ENCODE data around the gene IVL. TPM values are rescaled to one million over a fixed set of nuclear protein-coding genes. Genes with fewer than 3 reads are reported as not detected.

Gene IVL
- total RNA-seq, 1 donor from 2014 or later, result not detected

- H3K9me3 ChIP-seq, result no peaks in the 10 kb centered on the region
- no peaks in the 10 kb centered on the region for H3K27me3 ChIP-seq
- no peaks in the 10 kb centered on the region for H3K36me3 ChIP-seq
- TF ChIP-seq CTCF (IDR thresholded peaks at IDR 0.05), result no peak
- no peaks in the 10 kb centered on the region for H3K4me1 ChIP-seq
- H3K27ac ChIP-seq, result no peak overlapping the region
- intact Hi-C loops (cut with DNase I), result no loop called here
- no peak for DNase-seq (ENCODE audit: low spot score in 2 of 2)
- no peak overlapping the region for H3K4me3 ChIP-seq
Observed at GRCh38 chr1:152876827-152877226, 31.5 kb upstream of the IVL start.

GRCh38 chr1:152878042-152878441 lies 30.3 kb upstream of the IVL start, which contains the start of gene SMCP:
SMCP (plus strand) TSS chr1:152878322; CDS start chr1:152884423, 6,101 bp downstream.
- Histone ChIP-seq H3K4me3 (no peak within 1 kb of the TSS), H3K36me3 (no peaks in the 10 kb centered on the region), H3K27ac (no peak within 1 kb of the TSS), H3K9me3 (no peaks in the 10 kb centered on the region), H3K4me1 (no peaks in the 10 kb centered on the region), H3K27me3 (no peaks in the 10 kb centered on the region)
- intact Hi-C loops (cut with DNase I), result no loop called here
- TF ChIP-seq CTCF (IDR thresholded peaks at IDR 0.05), result no peak
- DNase-seq (ENCODE audit: low spot score in 2 of 2), result no peak

GRCh38 chr1:152879559-152880198 lies 28.7 kb upstream of the IVL start:
- DNase-seq (ENCODE audit: low spot score in 2 of 2), result no peak
- intact Hi-C loops (cut with DNase I), result no loop called here
- no peak for TF ChIP-seq CTCF (IDR thresholded peaks at IDR 0.05)

GRCh38 chr1:152880316-152880715 lies 28.0 kb upstream of the IVL start:
- Histone ChIP-seq H3K27ac (no peak overlapping the region), H3K4me3 (no peak overlapping the region), H3K36me3 (no peaks in the 10 kb centered on the region), H3K9me3 (no peaks in the 10 kb centered on the region), H3K4me1 (peaks cover 4 to 8% of the 10 kb centered on the region in 2 donors), H3K27me3 (no peaks in the 10 kb centered on the region)
- DNase-seq (ENCODE audit: low spot score in 2 of 2), result no peak
- no peak for TF ChIP-seq CTCF (IDR thresholded peaks at IDR 0.05)
- intact Hi-C loops (cut with DNase I), result no loop called here

More at GRCh38 chr1:152879559-152880198, 28.7 kb upstream of the IVL start:
- no peaks in the 10 kb centered on the region for H3K9me3 ChIP-seq
- H3K27ac ChIP-seq, result no peak overlapping the region
- H3K4me3 ChIP-seq, result no peak overlapping the region
- no peaks in the 10 kb centered on the region for H3K27me3 ChIP-seq
- H3K36me3 ChIP-seq, result no peaks in the 10 kb centered on the region
- H3K4me1 ChIP-seq, result peaks cover 3 to 4% of the 10 kb centered on the region in 2 donors

- no peak for TF ChIP-seq CTCF (IDR thresholded peaks at IDR 0.05)
- DNase-seq (ENCODE audit: low spot score in 2 of 2), result no peak
- Histone ChIP-seq H3K27me3 (no peaks in the 10 kb centered on the region), H3K4me3 (no peak overlapping the region), H3K27ac (no peak overlapping the region), H3K36me3 (no peaks in the 10 kb centered on the region), H3K4me1 (peaks cover 6 to 11% of the 10 kb centered on the region in 2 donors), H3K9me3 (no peaks in the 10 kb centered on the region)
- intact Hi-C loops (cut with DNase I), result no loop called here
Observed at GRCh38 chr1:152880907-152881306, 27.4 kb upstream of the IVL start.
